Stimulated activated naive CD8-positive, alpha-beta T cell treated with anti-CD3 and anti-CD28 coated beads, Interleukin-15, amount 100 ng/mL, for 72 hours (primary cell): Measurements from ENCODE around the gene C2orf74.
"Not testable (repeated sequence)": the region's sequence is repeated elsewhere in the genome, so short reads cannot be mapped to it uniquely, and the experiment has no call there.

Experiments
- ATAC-seq: fragments of 150-1000 bp; cut with Tn5 transposase; 2 replicates; pipeline ENCODE4 v1.10.0; 2021; ENCODE audit warnings: mild to moderate bottlenecking, moderate library complexity
- DNase-seq, 2 donors: peaks; one replicate each; pipeline ENCODE4 v3.0.0; 2021 to 2022
- H3K27ac Mint-ChIP-seq, 2 donors: one replicate each; pipeline ENCODE4 v1.8.0; 2022; ENCODE audit warnings: mild to moderate bottlenecking in 2 of 2, mixed read lengths in 2 of 2, moderate library complexity in 2 of 2
- H3K27me3 Mint-ChIP-seq: one replicate; pipeline ENCODE4 v1.8.0; 2022; ENCODE audit warnings: mixed read lengths
- H3K4me1 Mint-ChIP-seq: one replicate; pipeline ENCODE4 v1.8.0; 2022; ENCODE audit warnings: mild to moderate bottlenecking, mixed read lengths
- H3K4me3 Mint-ChIP-seq, 2 donors: one replicate each; pipeline ENCODE4 v1.8.0; 2022; ENCODE audit warnings: mild to moderate bottlenecking in 2 of 2, mixed read lengths in 2 of 2, moderate library complexity in 1 of 2
- H3K9me3 Mint-ChIP-seq, 2 donors: one replicate each; pipeline ENCODE4 v1.8.0; 2022; ENCODE audit warnings: mixed read lengths in 2 of 2

C2orf74 gene

GRCh38 chr2:61180686-61181085, 18.7 kb downstream of the C2orf74 start:
- peak overlapping the region; percentile 57 to 89 for H3K27ac Mint-ChIP-seq
- no peaks in the 10 kb centered on the region for H3K9me3 Mint-ChIP-seq
- ATAC-seq (no peak), DNase-seq (no peak)
- H3K27me3 Mint-ChIP-seq, result no peaks in the 10 kb centered on the region
- H3K4me1 Mint-ChIP-seq, result peaks cover 66% of the 10 kb centered on the region
- peak overlapping the region; percentile 95 to 96 for H3K4me3 Mint-ChIP-seq

DNA sequence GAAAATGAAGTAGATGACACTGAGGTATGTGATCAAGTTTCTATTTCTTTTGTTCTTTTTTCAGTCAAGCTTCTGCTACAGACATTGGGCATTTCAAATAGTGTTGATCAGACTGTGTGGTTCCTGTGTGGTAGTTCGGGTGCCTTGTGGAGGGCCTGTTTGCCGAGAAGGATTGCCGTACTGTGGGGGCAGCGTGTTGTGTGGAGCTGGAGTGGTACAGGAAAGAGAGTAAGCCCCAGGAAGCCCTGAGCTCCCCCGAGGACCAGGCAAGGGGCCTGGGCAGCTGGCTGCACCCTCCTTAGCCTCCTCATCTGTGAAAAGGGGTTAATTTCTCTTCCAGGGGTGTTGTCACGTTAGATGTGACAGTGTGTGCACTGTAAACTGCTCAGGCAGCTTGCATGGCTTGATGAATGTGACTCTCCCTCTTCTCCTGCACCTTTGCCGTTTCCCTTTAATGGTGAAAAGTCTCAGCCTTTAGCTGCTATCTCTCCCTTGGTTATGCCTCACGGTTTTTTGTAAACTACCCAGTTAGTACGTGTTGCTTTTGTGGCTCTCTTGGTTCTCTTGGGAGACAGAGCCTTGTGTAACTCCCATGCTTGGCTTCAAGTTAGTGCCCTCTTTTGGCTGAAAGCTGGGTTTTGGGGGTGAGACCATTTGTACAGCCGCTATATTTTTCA, 19.5 kb downstream of the C2orf74 start:
- Mint-ChIP-seq H3K4me1 (peaks cover 61% of the 10 kb centered on the region), H3K27me3 (no peaks in the 10 kb centered on the region), H3K9me3 (no peaks in the 10 kb centered on the region), H3K27ac (peak overlapping the region; percentile 57 to 74), H3K4me3 (peak overlapping the region; percentile 53 to 95)
- DNase-seq (no peak), ATAC-seq (no peak)

DNA sequence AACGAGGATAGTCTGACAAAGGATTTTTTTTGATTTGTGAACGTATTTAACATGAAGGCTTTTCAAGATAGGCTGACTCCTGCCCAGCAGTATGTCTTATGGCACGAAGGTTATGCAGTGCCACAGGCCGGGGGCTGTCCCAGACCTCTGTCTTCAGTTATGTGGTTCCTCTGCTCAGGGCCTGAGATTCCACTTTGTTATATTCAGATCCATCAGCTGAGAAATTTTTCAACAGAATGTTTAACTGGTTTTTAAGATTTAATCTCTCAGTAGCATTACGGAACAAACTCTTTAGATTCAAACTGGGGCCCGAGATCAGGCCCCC, 20.0 kb downstream of the C2orf74 start:
- Mint-ChIP-seq H3K9me3 (no peaks in the 10 kb centered on the region), H3K27me3 (no peaks in the 10 kb centered on the region), H3K27ac (peak overlapping the region in 1 of 2 donors; percentile 23), H3K4me3 (no peak overlapping the region), H3K4me1 (peaks cover 59% of the 10 kb centered on the region)
- DNase-seq, result no peak
- ATAC-seq, result no peak

GRCh38 chr2:61183795-61184194, 21.8 kb downstream of the C2orf74 start:
- H3K27me3 Mint-ChIP-seq, result no peaks in the 10 kb centered on the region
- H3K4me3 Mint-ChIP-seq, result no peak overlapping the region
- ATAC-seq (no peak), DNase-seq (no peak)
- H3K27ac Mint-ChIP-seq, result peak overlapping the region in 1 of 2 donors; percentile 10
- peaks cover 53% of the 10 kb centered on the region for H3K4me1 Mint-ChIP-seq
- H3K9me3 Mint-ChIP-seq, result no peaks in the 10 kb centered on the region

DNA sequence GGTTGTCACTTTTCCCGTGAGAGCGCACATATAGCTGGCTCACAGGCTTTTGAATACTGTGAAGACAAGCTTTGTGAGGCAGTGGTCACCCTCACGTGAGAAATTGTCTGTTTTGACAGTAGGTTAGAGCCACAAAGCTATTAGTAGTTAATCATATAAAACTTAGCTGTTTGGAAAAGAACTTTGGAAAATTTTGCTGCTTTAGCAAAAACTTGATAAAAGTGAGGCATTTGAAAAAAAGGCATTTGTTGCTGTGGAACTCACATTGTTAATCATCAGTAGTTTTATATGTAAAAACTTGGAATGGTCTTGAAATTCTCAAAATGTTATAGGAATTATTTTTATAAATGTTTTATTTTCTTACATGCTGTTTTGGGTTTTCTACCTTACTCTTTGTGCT, 22.3 kb downstream of the C2orf74 start:
- Mint-ChIP-seq H3K27me3 (no peaks in the 10 kb centered on the region), H3K27ac (peak overlapping the region in 1 of 2 donors; percentile 10), H3K9me3 (no peaks in the 10 kb centered on the region), H3K4me1 (peaks cover 48% of the 10 kb centered on the region), H3K4me3 (no peak overlapping the region)
- DNase-seq, result no peak
- ATAC-seq, result no peak

DNA sequence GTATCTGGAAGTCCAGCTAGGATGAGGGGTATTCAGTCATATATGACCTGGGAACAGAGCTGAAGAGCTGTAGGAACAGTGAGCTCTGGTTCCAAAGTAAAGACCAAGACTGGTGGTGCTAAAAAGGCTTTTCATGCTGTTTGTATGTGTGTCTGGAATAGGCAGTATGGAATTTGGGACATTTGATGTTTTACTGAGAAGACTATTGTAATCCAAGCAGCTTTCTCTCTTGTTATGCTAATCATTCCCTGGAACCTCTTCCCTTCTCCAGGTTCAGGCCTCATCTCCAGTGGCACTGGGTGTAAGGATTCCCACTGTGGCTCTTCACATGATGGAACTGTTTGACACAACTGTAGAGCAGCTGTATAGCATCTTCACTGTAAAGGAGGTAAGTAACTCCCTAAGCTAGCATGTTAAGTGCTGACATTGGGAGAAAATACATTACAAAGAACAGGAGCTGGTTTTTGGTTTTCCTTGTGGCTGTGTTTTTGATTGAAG, 23.3 kb downstream of the C2orf74 start:
- Mint-ChIP-seq H3K4me3 (no peak overlapping the region), H3K9me3 (no peaks in the 10 kb centered on the region), H3K27me3 (no peaks in the 10 kb centered on the region), H3K4me1 (peaks cover 46% of the 10 kb centered on the region), H3K27ac (peak overlapping the region in 1 of 2 donors; percentile 24)
- no peak for ATAC-seq
- no peak for DNase-seq

DNA sequence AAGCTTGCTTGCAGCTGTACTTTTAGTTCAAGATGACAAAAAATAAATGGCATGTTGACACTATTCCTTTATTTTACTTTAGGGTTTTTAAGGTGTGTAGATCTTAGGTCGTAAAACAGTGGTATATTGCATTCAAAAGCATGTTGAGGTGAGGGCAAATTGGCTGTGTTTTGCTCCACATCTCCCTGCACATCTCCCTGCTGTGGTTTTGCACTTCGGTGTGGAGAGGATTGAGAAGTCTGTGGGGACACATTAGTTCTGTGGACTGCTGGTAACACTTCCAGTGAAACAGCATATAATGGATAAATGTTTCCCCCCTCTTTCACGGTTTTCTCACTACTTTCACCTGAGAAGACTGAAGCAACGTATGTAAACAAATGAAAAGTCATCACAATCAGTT, 25.1 kb downstream of the C2orf74 start:
- H3K27ac Mint-ChIP-seq, result peak overlapping the region in 1 of 2 donors; percentile 75
- ATAC-seq (no peak), DNase-seq (no peak)
- no peak overlapping the region for H3K4me3 Mint-ChIP-seq
- H3K9me3 Mint-ChIP-seq, result no peaks in the 10 kb centered on the region
- no peaks in the 10 kb centered on the region for H3K27me3 Mint-ChIP-seq
- peaks cover 33% of the 10 kb centered on the region for H3K4me1 Mint-ChIP-seq

DNA sequence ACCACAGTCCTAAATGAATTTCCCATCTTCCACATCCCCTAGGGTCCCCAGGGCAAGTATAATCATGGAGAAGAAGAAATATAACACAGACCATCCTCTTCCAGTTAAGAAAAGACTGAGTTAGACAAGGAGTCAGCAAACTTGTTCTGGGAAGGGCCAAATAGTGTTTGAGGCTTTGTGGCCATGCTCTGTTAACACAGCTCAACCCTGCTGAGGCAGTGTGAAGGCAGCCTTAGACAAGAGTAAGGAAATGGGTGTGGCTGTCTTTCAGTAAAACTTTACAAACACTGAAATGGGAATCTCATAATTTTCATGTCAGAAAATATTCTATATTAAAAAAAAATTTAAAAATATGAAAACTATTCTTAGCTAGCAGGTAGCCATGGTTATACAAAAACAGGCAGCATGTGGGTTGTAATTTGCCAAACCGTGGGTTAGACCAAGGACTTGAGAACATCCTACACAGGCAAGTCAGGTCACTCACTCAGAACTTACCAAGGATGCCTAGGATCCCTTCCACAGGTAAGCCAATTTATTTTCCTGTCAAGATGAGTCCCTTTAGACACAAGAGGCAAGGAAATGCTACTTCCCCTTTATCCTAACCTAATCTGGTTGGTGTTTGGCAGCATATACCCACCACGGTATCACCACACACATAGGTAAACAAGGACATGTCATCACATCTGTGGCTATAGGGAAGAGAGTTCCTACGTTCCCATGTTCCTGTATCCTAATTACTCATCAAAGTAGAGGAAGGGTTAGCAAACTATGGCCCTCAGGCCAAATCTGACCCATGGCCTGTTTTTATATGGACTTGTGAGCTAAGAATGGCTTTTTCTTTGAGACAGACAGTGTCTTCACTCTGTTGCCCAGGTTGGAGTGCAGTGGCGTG, 31.9 kb downstream of the C2orf74 start:
- Mint-ChIP-seq H3K4me1 (peaks cover 13% of the 10 kb centered on the region), H3K4me3 (no peak overlapping the region), H3K27me3 (no peaks in the 10 kb centered on the region), H3K9me3 (no peaks in the 10 kb centered on the region), H3K27ac (peak overlapping the region in 1 of 2 donors; percentile 33)
- no peak for DNase-seq
- no peak for ATAC-seq

- not testable (repeated sequence) for ATAC-seq, DNase-seq, H3K4me3 Mint-ChIP-seq, H3K27ac Mint-ChIP-seq, H3K9me3 Mint-ChIP-seq, H3K27me3 Mint-ChIP-seq
- peaks cover 11% of the 10 kb centered on the region for H3K4me1 Mint-ChIP-seq
These were observed 32.7 kb downstream of the C2orf74 start for GRCh38 chr2:61194646-61195045.

- no peak overlapping the region for H3K27ac Mint-ChIP-seq
- no peaks in the 10 kb centered on the region for H3K4me1 Mint-ChIP-seq
- DNase-seq (no peak), ATAC-seq (no peak)
- H3K27me3 Mint-ChIP-seq, result no peaks in the 10 kb centered on the region
- H3K4me3 Mint-ChIP-seq, result no peak overlapping the region
- H3K9me3 Mint-ChIP-seq, result no peaks in the 10 kb centered on the region
These were observed 34.7 kb downstream of the C2orf74 start for GRCh38 chr2:61196671-61197070.

- Mint-ChIP-seq H3K9me3 (no peaks in the 10 kb centered on the region), H3K4me3 (no peak overlapping the region), H3K27me3 (no peaks in the 10 kb centered on the region), H3K27ac (no peak overlapping the region), H3K4me1 (no peaks in the 10 kb centered on the region)
- ATAC-seq, result no peak
- DNase-seq, result no peak
These were observed 43.1 kb downstream of the C2orf74 start for GRCh38 chr2:61205132-61205531.

- DNase-seq (no peak), ATAC-seq (no peak)
- no peak overlapping the region for H3K4me3 Mint-ChIP-seq
- H3K9me3 Mint-ChIP-seq, result no peaks in the 10 kb centered on the region
- no peaks in the 10 kb centered on the region for H3K4me1 Mint-ChIP-seq
- peak overlapping the region in 1 of 2 donors; percentile 67 for H3K27ac Mint-ChIP-seq
- H3K27me3 Mint-ChIP-seq, result no peaks in the 10 kb centered on the region
These were observed 48.5 kb downstream of the C2orf74 start for GRCh38 chr2:61210332-61210981.

- no peak for ATAC-seq
- DNase-seq, result no peak
- H3K9me3 Mint-ChIP-seq, result no peaks in the 10 kb centered on the region
- H3K27me3 Mint-ChIP-seq, result no peaks in the 10 kb centered on the region
- H3K4me1 Mint-ChIP-seq, result no peaks in the 10 kb centered on the region
- no peak overlapping the region for H3K27ac Mint-ChIP-seq
- no peak overlapping the region for H3K4me3 Mint-ChIP-seq
These were observed 52.2 kb downstream of the C2orf74 start for GRCh38 chr2:61214171-61214570.
